SK-N-MC (cell line): ENCODE data around the gene ACAP2.

Source experiments
- EZH2 ChIP-seq: fragments of 200-600 bp; sonication (generic); IDR thresholded peaks from one replicate; pipeline ENCODE4 v1.6.1; 2017; ENCODE audit warnings: antibody characterized with exemption
- POLR2AphosphoS5 ChIP-seq: IDR thresholded peaks from 2 replicates; pipeline ENCODE4 v1.6.1; 2012; ENCODE audit warnings: mild to moderate bottlenecking, low read depth, low read length, borderline replicate concordance

DNA sequence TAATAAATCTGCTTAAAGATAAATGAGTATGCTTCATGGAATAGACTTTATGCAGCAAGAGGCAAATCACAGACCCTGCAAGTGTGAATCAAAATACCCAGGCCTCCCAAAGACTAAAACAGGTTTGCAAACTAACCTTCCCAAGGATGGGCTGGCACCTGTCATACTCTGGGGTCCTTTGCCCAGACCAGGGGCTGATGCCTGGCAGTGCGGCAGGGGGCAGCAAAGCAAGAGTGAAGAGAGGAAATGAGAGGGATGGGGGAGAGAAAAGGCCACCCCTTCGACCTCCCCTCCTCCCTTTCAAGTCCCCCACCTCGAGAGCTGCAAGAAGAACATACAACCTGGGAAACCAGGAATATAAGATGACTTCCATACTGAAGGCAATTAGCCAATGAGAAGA is 203.7 kb downstream of the ACAP2 start:
- TF ChIP-seq EZH2 (no peak), POLR2AphosphoS5 (no peak)
